H1 (cell line): ENCODE measurements around the gene HOMER2. TPM values are rescaled to one million over a fixed set of nuclear protein-coding genes. Genes with fewer than 3 reads are reported as not detected.

Source experiments
- RNF2 ChIP-seq: fragments of 200-900, 300-1000 bp; sonication (generic); IDR thresholded peaks from 2 replicates; pipeline ENCODE4 v1.7.1; 2016; ENCODE audit warnings: borderline replicate concordance, low read depth, mild to moderate bottlenecking, antibody characterized with exemption, low read length; ENCODE audit not compliant: poor library complexity, severe bottlenecking; ENCODE audit errors: missing control alignments
- RXRA ChIP-seq: IDR thresholded peaks from 2 replicates; pipeline ENCODE4 v1.6.1; 2011; ENCODE audit warnings: low read depth, mild to moderate bottlenecking, low read length, moderate library complexity; ENCODE audit not compliant: insufficient read depth
- polyA plus RNA-seq, 7 experiments: library from polyadenylated mRNA; depleted of rRNA in 3 of 7; stranded (reverse) in 5 of 7; unstranded in 2 of 7; fragments of >200 nt in 5 of 7; fragments of 200-250 nt in 2 of 7; gene quantifications; 1 replicate in 5 of 7; 2 replicates in 1 of 7; 4 replicates in 1 of 7; pipeline versions ENCODE4 v1.2.1 to v1.2.3, GENCODE V29; 2011 to 2013; ENCODE audit warnings: missing spikeins in 2 of 7, mixed read lengths in 2 of 7
- total RNA-seq: library from RNA; stranded (reverse); fragmentation: NEBNext Ultra II Directional; extraction: Animal tissue kit (Norgen Biotek cat#: 25700); gene quantifications from 2 replicates; pipeline ENCODE4 v1.2.1, GENCODE V29; 2021

Gene HOMER2
- total and polyA plus RNA-seq, 2 of the 8 experiments (the other 6 are each of a cell fraction or from before 2014, with no cell fraction given), result 12.5 to 27.6 TPM

DNA sequence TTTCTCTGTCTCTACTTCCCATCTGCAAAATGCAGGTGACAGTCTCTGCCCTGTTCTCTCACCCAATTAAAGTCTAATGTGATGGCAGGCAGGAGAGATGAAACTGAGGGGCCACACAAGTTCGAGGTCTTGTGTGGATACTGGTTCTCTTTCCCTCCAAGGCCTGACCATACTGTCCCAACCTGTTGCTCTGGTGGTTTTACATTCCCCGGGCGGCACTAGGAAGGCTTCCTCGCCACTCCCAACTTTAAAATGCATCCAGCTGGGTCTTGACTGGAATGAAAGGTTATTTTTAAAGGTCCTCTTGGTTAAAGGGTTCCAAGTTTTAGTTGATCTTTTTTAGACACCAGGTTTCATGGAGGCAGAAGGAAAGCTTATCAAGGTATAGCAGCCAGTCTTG is 105.9 kb downstream of the HOMER2 start (continued):
- TF ChIP-seq RXRA (no peak), RNF2 (no peak)
